NCI-H2081 treated with DMSO at 0.1 percent for 48 hours (cell line): ENCODE measurements around the gene LAMC1.

Experiments used
- DNase-seq: peaks from one replicate; lab custom pipeline; 2025; lab: John Stamatoyannopoulos, UW

Gene LAMC1

GRCh38 chr1:183021405-183022201 is 1.6 kb upstream of the LAMC1 start:
- no peak for DNase-seq

- DNase-seq, result no peak
Measured at GRCh38 chr1:183022202-183023145, 746 bp upstream of the LAMC1 start.

DNA sequence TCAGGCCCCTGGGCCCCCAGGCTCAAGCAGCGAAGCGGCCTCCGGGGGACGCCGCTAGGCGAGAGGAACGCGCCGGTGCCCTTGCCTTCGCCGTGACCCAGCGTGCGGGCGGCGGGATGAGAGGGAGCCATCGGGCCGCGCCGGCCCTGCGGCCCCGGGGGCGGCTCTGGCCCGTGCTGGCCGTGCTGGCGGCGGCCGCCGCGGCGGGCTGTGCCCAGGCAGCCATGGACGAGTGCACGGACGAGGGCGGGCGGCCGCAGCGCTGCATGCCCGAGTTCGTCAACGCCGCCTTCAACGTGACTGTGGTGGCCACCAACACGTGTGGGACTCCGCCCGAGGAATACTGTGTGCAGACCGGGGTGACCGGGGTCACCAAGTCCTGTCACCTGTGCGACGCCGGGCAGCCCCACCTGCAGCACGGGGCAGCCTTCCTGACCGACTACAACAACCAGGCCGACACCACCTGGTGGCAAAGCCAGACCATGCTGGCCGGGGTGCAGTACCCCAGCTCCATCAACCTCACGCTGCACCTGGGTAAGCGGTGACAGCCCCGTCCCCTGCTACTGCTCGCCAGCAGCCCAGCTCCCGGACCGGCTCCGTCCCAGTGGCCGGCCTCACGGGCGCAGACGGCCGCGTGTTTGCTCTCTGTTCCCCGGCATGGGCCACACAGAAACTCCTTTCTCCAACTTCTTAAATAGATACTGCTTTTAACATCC is 539 bp downstream of the LAMC1 start:
- DNase-seq, result no peak

- no peak for DNase-seq
Measured at GRCh38 chr1:183024317-183025009, 1.2 kb downstream of the LAMC1 start.

GRCh38 chr1:183025010-183025337 is 1.8 kb downstream of the LAMC1 start:
- DNase-seq, result no peak

GRCh38 chr1:183025782-183026774 is 2.9 kb downstream of the LAMC1 start:
- no peak for DNase-seq

DNA sequence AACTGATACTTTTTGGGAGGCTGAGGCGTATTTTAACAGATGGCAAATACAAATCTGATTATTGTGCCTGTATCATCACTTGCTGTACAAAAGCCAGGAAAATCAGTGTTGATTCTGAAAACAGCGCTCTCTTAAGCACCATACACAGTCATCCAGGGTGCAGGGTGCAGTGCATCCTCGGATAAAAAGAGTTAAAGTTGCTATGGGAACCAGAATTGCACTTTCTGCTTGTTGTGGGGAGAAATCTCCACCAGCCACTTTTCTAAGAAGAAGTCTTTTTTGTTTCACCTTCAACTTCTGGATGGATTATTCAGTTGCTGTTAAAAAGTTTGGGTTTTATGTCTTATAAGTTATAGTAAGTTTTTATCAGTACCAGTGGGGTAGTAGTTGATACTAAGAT is 3.8 kb downstream of the LAMC1 start:
- no peak for DNase-seq

DNA sequence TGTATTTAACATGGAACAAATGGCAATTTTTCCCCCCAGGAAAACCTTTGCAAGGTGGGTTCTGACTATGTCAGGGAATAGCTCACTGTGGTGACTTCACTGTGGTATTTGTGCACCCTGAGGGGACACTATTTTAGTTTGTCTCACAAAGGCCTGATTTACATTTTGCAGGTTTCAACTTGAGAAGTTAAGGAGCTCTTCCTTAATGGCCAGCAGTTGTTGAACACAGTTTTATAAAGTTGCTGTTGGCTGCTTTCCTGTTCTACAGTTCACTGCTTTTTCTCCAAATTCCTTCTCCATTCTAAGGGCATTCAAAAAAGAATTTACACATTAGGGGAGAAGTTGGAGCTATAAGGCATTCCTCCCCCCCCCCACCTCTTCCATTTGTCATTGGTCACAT is 4.6 kb downstream of the LAMC1 start:
- no peak for DNase-seq

DNA sequence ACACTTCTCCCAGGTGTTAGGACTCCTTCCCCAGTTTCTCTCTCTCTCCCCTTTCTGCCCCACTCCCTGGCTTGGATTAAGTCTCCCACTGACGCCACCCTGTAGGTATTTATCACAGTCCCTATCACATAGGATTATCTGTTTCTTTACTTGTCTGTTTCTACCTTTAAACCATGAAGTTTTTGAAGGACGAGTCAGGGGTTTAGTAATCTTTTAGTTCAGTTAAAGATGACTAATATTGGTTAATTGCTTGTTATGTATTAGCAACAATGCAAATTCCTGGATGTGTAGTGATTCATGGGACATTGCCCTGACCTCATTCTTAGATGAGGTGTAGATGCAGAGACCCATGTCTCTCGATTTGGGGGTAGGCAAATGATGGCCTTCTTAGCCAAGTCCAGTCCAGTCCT is 6.4 kb downstream of the LAMC1 start:
- DNase-seq, result no peak

GRCh38 chr1:183030053-183030452 is 6.8 kb downstream of the LAMC1 start:
- no peak for DNase-seq

- no peak for DNase-seq
Measured at GRCh38 chr1:183032122-183032921, 9.1 kb downstream of the LAMC1 start.

DNA sequence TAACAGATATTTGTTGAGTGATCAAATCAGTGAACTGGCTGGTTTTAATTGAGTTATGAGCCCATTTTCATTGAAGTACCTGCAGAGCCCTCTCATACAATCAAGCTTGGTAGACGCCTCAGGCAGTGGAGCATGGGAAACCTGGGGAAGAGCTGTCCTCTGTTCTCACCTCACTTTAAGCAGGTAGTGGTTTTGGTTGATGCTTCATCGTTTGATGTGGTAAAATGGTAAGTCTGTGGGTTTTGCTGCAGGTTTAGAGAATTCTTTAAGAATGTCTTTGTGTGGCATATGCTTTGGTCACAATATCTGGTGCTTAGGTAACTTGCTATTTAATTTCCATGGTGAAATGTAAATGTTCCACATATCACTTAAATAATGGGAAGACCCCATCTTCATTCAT is 10.0 kb downstream of the LAMC1 start:
- no peak for DNase-seq

DNA sequence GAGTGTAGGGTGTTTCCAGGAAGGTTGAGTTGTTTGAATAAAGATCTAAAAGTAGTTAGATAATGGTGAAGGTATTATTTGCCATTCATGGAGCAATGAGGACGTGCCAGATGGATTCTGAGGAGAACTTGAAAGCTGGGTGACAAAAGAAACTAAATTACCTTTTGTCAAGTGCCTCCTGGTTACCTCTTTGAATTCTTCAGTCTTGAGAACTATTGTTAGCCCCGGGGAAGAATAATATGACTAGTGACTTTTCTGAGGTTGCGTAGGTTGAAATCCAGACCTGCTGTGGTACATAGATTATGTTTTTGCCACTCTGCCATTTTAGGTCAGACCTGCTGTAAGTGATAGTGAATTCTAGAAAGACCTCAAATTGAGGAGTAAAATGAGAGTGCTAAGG is 11.5 kb downstream of the LAMC1 start:
- no peak for DNase-seq

- no peak for DNase-seq
Measured at GRCh38 chr1:183038333-183038866, 15.2 kb downstream of the LAMC1 start.

- DNase-seq, result no peak
Measured at GRCh38 chr1:183038913-183039312, 15.7 kb downstream of the LAMC1 start.

- no peak for DNase-seq
Measured at GRCh38 chr1:183039330-183039729, 16.1 kb downstream of the LAMC1 start.

DNA sequence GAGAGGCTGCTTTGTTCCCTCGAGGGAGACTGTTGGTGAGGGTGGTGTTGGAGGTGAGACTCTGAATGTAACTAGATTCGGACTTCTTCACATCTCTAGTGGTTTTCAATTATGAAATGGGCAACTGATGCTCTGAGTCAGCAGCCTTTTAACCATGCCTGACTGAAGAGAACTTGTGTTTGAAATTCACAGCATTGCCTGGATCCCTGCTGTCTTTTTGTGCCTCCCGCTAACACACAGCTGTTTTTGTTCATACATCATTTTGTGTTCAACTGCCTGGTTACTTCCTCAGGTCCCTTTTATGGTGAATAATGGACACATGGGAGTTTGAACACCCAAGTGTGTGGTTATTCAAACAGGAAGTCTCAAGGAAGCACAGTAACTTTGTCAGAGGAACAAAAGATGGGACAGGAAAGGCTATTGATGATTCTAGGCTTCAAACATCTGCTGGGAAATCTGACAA is 16.8 kb downstream of the LAMC1 start:
- peak; percentile 75 for DNase-seq

DNA sequence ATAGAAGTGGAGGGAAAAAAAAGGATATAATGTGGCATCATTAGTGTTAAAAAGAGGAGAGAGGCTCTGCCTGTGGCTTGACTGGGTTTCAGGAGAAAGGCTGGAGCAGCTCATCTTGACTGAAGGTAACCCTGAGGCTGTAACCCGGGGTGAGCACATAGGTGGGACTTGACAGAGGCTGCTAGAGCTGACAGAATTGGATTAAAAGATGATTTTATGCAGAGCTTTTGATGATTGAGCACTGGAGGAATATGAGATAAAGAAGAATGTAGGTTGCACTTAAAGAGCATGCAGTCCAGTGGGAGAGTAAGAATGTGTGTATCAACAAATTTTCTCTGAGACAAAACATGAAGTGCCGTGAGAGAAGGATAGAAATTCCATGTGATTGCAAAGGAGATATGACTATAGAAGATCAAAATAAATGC is 17.3 kb downstream of the LAMC1 start:
- DNase-seq, result no peak

DNA sequence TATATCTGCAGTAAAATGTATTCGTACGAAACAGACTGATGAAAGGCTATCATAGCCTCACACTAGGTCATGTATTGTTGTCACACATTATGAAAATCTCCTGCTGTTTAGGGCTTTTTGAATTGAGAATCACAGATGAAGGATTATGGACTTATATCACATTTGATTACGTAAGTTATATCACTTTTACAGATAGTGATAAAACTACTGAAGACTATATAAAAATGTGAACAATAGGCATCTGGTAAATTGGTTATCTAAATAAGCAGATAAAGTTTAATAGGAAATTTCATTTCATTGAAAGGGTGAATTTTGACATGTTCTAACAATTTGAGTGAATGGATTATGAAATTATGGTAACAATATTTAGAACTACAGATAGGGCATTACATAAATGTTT is 20.0 kb downstream of the LAMC1 start:
- no peak for DNase-seq
